Immature natural killer cell (primary cell): ENCODE results near the gene CASZ1. TPM values are rescaled to one million over a fixed set of nuclear protein-coding genes. Genes with fewer than 3 reads are reported as not detected.
A peak's percentile ranks its signal among the peaks of the same experiment; 100 is the strongest.

Experiments
- DNase-seq, 3 donors: peaks; one replicate each; pipeline ENCODE4 v3.0.0; 2022; ENCODE audit warnings: mixed read lengths in 1 of 3
- H3K27ac Mint-ChIP-seq, 6 donors: one replicate each; pipeline ENCODE4 v1.8.0; 2020; ENCODE audit warnings: mixed read lengths in 6 of 6, mild to moderate bottlenecking in 5 of 6, inconsistent platforms in 4 of 6, moderate library complexity in 3 of 6
- H3K27me3 Mint-ChIP-seq, 3 donors: one replicate each; pipeline ENCODE4 v1.8.0; 2020 to 2021; ENCODE audit warnings: low read depth in 3 of 3, mild to moderate bottlenecking in 3 of 3, mixed read lengths in 3 of 3, moderate library complexity in 3 of 3, inconsistent platforms in 1 of 3
- H3K36me3 Mint-ChIP-seq, 3 donors: one replicate each; pipeline ENCODE4 v1.8.0; 2020; ENCODE audit warnings: mixed read lengths in 3 of 3, inconsistent platforms in 2 of 3, mild to moderate bottlenecking in 2 of 3
- H3K4me1 Mint-ChIP-seq, 2 donors: one replicate each; pipeline ENCODE4 v1.8.0; 2020; ENCODE audit warnings: inconsistent platforms in 2 of 2, mild to moderate bottlenecking in 2 of 2, mixed read lengths in 2 of 2, moderate library complexity in 1 of 2
- H3K4me3 Mint-ChIP-seq, 5 donors: one replicate each; pipeline ENCODE4 v1.8.0; 2020; ENCODE audit warnings: mild to moderate bottlenecking in 5 of 5, mixed read lengths in 5 of 5, inconsistent platforms in 3 of 5, moderate library complexity in 3 of 5
- H3K9me3 Mint-ChIP-seq, 6 donors: one replicate each; pipeline ENCODE4 v1.8.0; 2020; ENCODE audit warnings: mild to moderate bottlenecking in 6 of 6, mixed read lengths in 6 of 6, inconsistent platforms in 4 of 6, moderate library complexity in 3 of 6
- polyA plus RNA-seq, 3 donors: library from polyadenylated mRNA; unstranded; fragments of 300-500 nt; fragmentation: Illumina TruSeq; gene quantifications; one replicate each; pipeline ENCODE4 v1.2.3, GENCODE V29; 2021

The CASZ1 gene
- polyA plus RNA-seq, 3 donors from 2014 or later, result 1.0 to 6.5 (median 1.9) TPM

DNA sequence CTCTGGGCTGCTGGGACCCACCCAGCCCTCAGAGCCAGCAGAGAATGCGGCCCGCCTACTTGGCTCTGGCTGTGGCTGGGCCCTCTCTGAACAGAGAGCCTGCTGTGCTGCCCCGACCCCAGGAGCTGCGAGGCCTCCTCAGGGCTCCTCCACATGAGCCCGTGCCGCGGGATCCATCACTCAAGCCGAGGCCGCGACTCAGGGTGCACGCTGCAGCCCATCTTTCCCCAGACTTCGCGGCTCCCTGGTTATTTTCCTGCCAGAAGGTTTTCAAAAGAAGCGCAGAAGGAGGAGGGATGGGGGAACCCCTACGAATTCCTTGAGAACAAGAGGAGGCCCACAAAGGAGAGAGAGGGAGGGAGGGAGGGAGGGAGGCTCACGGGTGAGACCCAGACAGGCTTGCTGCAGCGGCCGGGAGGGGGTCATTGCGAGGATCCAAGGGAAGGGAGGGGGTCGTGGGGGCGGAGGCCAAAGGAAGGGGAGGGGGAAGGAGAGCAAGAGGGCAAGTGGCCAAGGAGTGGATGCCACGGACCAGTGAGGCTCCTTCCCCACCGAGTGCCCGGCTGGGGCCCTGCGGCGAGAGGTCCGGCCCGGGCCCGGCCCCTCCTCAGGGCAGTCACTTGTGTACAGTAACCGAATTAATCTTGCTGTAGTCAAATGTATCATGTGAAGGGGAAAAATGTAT lies 146.8 kb downstream of the CASZ1 start:
- DNase-seq, result no peak
- no peaks in the 10 kb centered on the region for H3K4me1 Mint-ChIP-seq
- no peaks in the 10 kb centered on the region for H3K9me3 Mint-ChIP-seq
- H3K36me3 Mint-ChIP-seq, result peaks cover 3 to 6% (median 5%) of the 10 kb centered on the region in 3 donors
- no peak overlapping the region for H3K27ac Mint-ChIP-seq
- H3K27me3 Mint-ChIP-seq, result peaks cover 0 to 4% (median 0%) of the 10 kb centered on the region in 3 donors
- no peak overlapping the region for H3K4me3 Mint-ChIP-seq

DNA sequence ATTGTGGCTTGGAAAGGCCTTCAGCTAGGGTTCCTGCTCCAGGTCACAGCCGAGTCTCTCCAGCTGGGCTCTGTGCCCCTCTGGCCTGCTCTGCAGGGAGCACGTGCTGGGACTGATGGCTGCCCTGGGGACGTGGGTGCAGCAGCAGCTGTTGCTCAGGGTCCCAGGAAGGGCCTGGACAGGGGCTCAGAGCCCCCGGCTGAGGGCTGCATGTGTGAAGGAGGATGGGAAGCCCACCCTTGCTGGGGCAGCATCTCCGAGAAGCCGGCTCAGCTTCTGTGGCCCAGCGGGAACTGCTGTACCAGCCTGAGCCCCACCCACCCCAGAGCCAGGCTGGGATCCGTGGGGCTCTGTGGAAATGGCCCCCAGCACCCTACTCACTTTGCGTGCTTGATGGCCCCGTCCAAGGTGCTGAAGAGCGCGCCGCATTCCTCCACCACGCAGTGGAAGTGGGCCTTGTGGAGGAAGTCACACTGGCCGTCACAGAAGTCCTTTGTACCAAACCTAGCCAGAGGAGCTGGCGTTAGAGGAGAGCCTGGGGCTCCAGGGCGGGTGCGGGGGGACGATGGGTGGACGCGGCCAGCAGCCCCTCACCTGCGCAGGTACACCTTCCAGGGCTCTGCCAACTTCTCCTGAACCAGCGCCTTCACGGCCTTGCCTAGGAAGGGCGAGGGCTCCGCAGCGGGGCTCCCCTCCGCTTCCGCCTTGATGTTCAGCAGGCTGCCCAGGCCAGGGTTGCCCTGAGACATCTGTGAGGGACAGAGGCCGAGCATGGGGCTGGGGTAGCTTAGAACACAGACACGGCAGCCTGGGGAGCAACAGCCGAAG lies 147.5 kb downstream of the CASZ1 start:
- no peaks in the 10 kb centered on the region for H3K4me1 Mint-ChIP-seq
- no peak overlapping the region for H3K4me3 Mint-ChIP-seq
- no peak overlapping the region for H3K27ac Mint-ChIP-seq
- H3K36me3 Mint-ChIP-seq, result peaks cover 0 to 3% (median 3%) of the 10 kb centered on the region in 3 donors
- H3K27me3 Mint-ChIP-seq, result peaks cover 0 to 3% (median 2%) of the 10 kb centered on the region in 3 donors
- H3K9me3 Mint-ChIP-seq, result no peaks in the 10 kb centered on the region
- no peak for DNase-seq

DNA sequence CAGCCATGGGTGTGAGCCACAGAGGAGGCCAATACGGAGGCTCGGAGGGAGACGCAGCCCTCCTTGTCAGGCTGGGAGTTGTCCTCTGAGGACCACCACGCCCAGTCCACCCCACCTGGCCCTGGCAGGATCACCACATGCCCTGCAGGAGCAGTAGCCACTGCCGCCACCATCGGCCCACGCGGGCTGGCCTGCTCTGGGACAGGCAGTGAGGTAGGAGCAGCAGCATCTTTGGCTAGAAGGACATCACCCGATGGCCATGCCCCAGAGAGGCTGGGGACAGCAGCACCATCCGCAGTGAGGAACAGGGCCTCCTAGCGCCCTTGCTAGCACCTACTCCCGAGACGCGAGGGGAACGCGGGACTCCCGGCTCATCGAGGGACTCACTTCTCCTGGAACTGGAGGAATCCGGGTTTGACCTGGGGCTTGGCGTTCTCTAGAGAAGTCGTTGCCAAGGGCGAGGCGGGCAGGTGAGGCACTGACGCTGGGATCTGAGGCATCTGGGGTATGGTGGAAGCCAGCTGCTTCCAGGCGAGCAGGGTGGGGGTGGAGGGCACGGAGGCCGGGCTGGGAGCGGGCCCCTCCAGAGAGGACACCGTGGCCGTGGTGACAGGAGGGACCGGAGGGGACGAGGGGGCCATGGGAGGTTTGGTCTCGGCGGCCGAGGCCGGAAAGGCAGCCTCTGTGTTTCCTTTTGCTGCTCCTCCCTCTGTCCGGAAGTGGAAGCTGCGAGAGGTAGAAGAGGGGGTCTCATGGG lies 148.9 kb downstream of the CASZ1 start:
- no peak for DNase-seq
- Mint-ChIP-seq H3K36me3 (peaks cover 0 to 3% (median 0%) of the 10 kb centered on the region in 3 donors), H3K9me3 (no peaks in the 10 kb centered on the region), H3K27me3 (peaks cover 0 to 3% (median 2%) of the 10 kb centered on the region in 3 donors), H3K27ac (peak overlapping the region in 1 of 6 donors; percentile 28), H3K4me1 (no peaks in the 10 kb centered on the region), H3K4me3 (no peak overlapping the region)

DNA sequence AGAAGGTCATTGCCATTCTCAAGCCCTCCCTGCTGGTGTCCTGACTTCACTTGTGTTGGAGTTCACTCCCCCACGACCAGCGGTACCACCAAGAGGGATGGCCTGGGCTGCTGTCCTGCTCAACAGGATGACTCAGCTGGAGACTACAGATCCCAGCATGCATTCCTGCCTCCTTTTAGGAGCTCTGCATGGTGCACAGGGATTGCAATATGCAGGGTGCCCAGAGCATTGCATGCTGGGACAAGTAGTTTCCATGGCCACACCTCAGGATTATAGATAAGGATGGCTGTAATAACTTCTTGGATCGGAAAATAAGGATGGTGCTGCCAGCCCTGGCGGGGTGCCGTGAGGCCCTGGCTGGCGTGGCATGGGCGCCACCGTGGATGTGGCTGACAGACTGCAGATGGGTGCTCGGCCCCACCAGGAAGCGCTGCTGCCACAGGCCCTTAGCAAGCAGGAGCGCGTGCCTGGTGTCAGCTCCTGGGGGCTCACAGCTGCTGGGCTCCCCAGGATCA lies 150.0 kb downstream of the CASZ1 start:
- DNase-seq, result no peak
- Mint-ChIP-seq H3K27me3 (peaks cover 0 to 3% (median 0%) of the 10 kb centered on the region in 3 donors), H3K36me3 (peaks cover 0 to 4% (median 0%) of the 10 kb centered on the region in 3 donors), H3K4me1 (no peaks in the 10 kb centered on the region), H3K9me3 (no peaks in the 10 kb centered on the region), H3K27ac (no peak overlapping the region), H3K4me3 (no peak overlapping the region)

DNA sequence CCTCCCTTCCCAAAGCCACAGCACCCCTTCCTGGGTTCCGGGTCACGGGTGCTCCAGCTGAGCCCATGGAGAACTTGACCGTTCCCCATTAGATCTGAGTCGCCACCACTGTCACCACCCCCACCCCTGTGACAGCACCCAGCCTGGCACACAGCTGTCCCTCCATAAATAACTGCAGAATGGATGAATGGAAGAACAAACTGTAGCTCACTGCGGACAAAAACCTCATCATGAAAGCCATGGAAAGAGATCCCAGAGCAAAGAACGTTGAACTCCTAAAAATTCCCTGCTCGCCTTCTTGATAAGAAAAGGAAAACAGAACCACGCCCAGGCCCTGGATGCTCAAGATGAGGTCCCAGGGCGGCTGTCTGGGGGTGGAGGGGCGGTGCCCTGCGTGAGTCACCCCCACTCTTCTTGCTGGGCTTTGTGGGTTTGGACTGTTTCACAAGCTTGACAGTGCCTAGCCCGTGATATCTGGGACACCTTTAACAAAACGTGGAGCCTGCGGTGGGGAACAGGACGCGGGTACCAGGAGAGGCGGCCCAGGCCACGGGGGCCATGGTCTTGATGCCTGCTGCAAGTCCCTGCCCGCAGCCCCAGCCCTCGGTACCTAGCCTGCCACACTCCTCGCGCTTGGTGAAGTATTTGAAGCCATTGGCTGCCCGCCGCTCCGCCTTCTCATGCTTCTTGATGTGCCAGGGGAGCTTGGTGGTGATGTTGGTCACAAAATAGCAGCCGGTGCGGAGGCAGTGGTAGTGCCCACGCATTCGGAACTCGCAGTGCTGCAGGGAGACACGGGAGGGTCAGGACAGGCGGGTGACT lies 151.9 kb downstream of the CASZ1 start:
- no peaks in the 10 kb centered on the region for H3K9me3 Mint-ChIP-seq
- DNase-seq, result no peak
- peak overlapping the region in 1 of 6 donors; percentile 40 for H3K27ac Mint-ChIP-seq

DNA sequence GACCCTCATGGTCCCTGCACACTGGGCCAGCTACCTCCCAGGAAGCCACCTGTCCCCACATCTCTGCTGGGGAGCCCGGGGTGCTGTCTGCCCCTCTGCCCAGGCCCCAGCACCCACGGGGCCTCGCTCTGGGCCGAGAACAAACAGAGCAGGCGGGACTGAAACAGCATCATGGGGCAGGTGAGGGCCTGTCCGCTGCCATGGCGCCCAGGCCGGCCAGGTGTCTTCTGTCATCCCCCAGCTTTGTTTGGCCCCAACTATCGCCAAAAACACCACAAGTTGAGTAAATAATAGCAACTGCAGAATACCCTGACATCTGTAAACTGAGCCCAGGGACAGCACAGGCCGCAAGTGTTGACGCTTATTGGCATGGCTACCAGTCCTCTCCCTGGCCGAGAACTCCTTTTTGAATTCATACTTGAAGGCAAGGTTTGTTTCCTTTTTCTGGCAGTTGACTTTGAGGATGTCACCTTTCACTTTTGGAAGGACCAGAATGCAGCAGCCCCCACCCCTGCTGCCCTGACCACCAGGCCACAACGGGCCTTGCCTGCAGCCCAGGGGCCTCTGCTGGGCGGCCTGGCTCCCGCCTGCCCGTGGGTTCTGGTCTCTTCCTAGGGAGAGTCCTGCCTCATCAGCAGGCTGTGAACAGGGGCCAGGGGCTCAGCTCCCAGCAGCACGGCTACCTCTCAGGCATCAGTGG lies 152.7 kb downstream of the CASZ1 start:
- no peak for DNase-seq
- peaks cover 0 to 4% (median 3%) of the 10 kb centered on the region in 3 donors for H3K27me3 Mint-ChIP-seq
- H3K4me3 Mint-ChIP-seq, result no peak overlapping the region
- no peaks in the 10 kb centered on the region for H3K4me1 Mint-ChIP-seq
- no peak overlapping the region for H3K27ac Mint-ChIP-seq
- H3K36me3 Mint-ChIP-seq, result peaks cover 0 to 4% (median 0%) of the 10 kb centered on the region in 3 donors
- no peaks in the 10 kb centered on the region for H3K9me3 Mint-ChIP-seq

More for the DNA sequence above, 151.9 kb downstream of the CASZ1 start:
- Mint-ChIP-seq H3K27me3 (peaks cover 0 to 4% (median 3%) of the 10 kb centered on the region in 3 donors), H3K4me1 (no peaks in the 10 kb centered on the region), H3K36me3 (peaks cover 0 to 4% (median 0%) of the 10 kb centered on the region in 3 donors), H3K4me3 (no peak overlapping the region)

DNA sequence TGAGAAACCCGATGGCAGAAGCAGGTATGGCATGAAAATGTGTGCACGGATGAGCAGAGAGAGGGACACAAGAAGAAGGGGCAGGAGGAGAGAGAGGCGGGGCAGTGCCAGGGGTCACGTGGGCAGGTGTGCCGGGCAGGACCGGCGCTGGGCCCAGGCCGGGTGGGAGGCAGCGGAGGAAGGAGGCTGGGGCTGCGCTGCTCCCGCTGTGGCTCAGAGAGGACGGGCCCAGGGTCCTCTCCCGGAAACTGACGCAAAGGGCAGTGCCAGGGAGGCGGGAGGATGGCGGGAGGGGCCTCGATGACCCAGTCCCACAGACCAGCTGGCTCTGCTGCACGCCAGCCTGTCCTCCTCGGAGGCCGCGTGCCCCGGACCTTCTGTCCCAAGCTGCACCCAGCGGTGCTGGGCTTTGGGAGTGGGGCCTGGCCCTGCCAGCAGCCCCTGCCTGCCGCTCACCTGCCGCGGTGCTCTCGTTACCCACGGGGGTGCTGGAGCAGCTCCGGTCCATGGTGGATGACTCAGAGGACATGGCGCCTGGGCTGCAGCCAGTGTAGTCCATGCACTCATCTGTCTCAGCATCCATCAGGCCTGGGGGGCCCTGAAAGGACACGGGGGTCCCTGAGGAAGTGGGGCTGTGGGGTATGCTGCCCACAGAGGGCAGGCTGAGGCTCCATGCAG lies 153.9 kb downstream of the CASZ1 start:
- H3K4me3 Mint-ChIP-seq, result no peak overlapping the region
- H3K36me3 Mint-ChIP-seq, result peaks cover 0 to 4% (median 0%) of the 10 kb centered on the region in 3 donors
- H3K27ac Mint-ChIP-seq, result no peak overlapping the region
- DNase-seq, result no peak
- H3K9me3 Mint-ChIP-seq, result no peaks in the 10 kb centered on the region
- peaks cover 0 to 3% of the 10 kb centered on the region in 2 donors for H3K4me1 Mint-ChIP-seq
- peaks cover 0 to 4% (median 3%) of the 10 kb centered on the region in 3 donors for H3K27me3 Mint-ChIP-seq

DNA sequence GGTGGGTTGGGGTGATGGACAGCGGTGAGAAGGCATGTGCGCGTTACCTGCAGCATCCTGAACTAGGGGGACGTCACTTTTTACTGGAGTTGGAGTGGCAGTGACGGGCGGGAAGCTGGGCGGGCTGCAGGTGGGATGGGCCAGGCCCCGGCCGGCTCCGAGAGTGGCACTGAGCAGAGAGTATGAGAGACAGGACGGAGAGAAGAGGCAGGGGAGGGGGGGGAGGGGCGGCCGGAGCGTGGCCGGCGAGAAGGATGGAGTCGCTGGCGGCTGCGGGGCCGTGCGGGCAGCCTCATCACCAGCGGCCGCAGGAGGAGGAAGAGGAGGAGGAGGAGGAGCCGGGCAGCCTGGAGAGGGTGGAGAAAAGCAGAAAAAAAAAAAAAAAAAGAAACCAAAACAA lies 154.5 kb downstream of the CASZ1 start:
- no peak overlapping the region for H3K4me3 Mint-ChIP-seq
- DNase-seq, result no peak
- peaks cover 0 to 4% (median 3%) of the 10 kb centered on the region in 3 donors for H3K36me3 Mint-ChIP-seq
- H3K27ac Mint-ChIP-seq, result no peak overlapping the region
- no peaks in the 10 kb centered on the region for H3K9me3 Mint-ChIP-seq
- peaks cover 0 to 3% of the 10 kb centered on the region in 2 donors for H3K4me1 Mint-ChIP-seq
- peaks cover 0 to 4% (median 3%) of the 10 kb centered on the region in 3 donors for H3K27me3 Mint-ChIP-seq

DNA sequence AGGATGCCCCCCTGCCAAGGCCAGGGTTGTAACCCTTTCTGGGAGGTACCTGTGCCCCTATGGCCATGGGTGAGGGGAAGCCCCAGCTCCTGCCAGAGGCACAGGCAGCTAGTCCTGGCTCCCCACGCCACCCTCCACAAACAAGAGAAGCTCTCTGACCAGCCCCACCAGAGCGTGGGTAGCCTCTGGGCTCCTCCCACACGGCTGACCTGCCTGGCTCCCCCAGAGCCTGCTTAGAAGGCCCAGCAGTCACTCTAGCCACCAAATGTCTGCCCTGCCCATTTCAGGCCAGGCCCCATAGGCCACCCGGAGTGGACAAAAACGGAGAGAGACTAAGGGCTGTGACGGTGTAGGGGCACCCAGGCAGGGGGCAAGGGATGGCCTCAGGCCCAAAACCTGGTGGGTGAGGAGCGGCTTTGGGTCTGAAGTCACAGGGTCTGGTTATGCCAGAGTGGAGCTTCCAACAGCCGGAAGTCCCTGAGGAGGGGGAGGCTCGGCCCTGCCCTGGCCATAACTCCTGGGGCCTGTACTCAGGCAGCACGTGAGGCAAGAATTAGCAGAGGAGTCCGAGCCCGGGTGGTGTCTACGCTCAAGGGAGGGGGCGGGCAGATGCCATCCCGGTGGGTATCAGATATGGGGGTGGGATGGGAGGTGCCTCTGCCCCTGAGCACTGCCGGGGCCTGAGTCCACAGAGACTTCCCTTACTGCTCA lies 155.4 kb downstream of the CASZ1 start:
- Mint-ChIP-seq H3K36me3 (peaks cover 0 to 4% (median 4%) of the 10 kb centered on the region in 3 donors), H3K4me3 (no peak overlapping the region), H3K27me3 (peaks cover 0 to 4% (median 3%) of the 10 kb centered on the region in 3 donors), H3K4me1 (peaks cover 0 to 3% of the 10 kb centered on the region in 2 donors), H3K9me3 (no peaks in the 10 kb centered on the region), H3K27ac (no peak overlapping the region)
- DNase-seq, result no peak

DNA sequence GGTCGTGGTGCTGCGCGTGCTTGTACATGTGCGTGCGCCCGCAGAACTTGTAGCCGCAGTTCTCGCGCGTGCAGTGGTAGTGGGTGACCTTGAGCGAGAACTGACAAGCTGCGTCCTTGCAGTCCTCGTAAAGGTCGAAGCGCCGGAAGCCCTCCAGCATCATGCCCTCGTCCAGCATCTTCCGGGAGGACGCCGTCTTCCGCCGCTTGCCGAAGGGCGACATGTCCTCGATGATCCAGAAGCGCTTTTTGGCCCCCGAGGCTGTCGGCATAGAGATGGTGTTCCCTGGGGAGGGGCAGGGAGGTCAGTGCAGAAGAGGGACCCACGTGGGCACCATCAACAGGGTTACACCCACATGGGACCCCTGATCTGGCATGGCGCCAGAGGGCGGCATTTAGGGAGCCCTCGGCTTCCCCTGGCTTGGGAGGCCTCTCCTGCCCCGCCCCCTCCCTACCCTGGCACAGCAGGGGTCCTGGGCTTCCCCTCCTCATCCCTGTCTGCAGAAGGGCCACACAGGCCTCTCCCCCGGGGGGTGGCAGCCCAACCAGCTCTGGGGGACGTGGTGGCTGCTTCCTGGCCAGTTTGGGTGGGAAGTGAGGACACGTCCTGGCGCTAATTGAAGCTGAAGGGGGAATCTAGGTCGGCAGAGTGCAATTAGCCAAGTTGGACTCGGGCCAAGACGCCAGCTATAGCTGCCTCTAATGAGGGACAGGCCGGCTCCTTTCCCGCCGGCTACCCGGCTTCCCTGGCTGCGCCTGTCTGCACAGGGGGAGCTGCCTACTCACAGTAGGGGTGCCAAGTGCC lies 156.5 kb downstream of the CASZ1 start:
- Mint-ChIP-seq H3K4me1 (peaks cover 0 to 3% of the 10 kb centered on the region in 2 donors), H3K9me3 (no peaks in the 10 kb centered on the region), H3K27ac (no peak overlapping the region), H3K4me3 (no peak overlapping the region), H3K36me3 (peaks cover 0 to 4% (median 4%) of the 10 kb centered on the region in 3 donors), H3K27me3 (peaks cover 3 to 5% (median 4%) of the 10 kb centered on the region in 3 donors)
- DNase-seq, result no peak
